ENCODE results near the gene CAMK2D.

GRCh38 chr4:113596396-113596795, 165.1 kb downstream of the CAMK2D start:
- TF ChIP-seq POLR2A (IDR thresholded peaks at IDR 0.05; ENCODE audit: low read depth, low read length) (no peak), POLR2AphosphoS5 (IDR thresholded peaks at IDR 0.05; ENCODE audit: low read depth, low read length) (no peak), POU2F2 (IDR thresholded peaks at IDR 0.05; ENCODE audit: low read depth, low read length) (no peak), TAF1 (IDR thresholded peaks at IDR 0.05; ENCODE audit: low read depth, low read length) (no peak), SPI1 (IDR thresholded peaks at IDR 0.05; ENCODE audit: low read depth, low read length) (no peak), PAX5 (IDR thresholded peaks at IDR 0.05; ENCODE audit: insufficient read depth, low read length, severe bottlenecking) (no peak)
